AG20443 (cell line): ENCODE measurements around the gene NHSL1.

Experiments
- DNase-seq: peaks from one replicate; pipeline ENCODE4 v3.0.0; 2012; ENCODE audit warnings: low spot score, mixed read lengths

Gene NHSL1

GRCh38 chr6:138403801-138404665 is 95.3 kb downstream of the NHSL1 start, which contains the start of gene HEBP2:
Gene HEBP2 (plus strand): TSS chr6:138404223. CDS start chr6:138404496, 273 bp downstream.
- DNase-seq: peak; percentile 95

GRCh38 chr6:138403324-138403800 is 95.9 kb downstream of the NHSL1 start:
- peak; percentile 69 for DNase-seq

GRCh38 chr6:138402838-138403187 is 96.5 kb downstream of the NHSL1 start:
- no peak for DNase-seq

GRCh38 chr6:138401960-138402837 is 97.1 kb downstream of the NHSL1 start:
- DNase-seq: no peak

- no peak for DNase-seq
Measured at GRCh38 chr6:138400326-138400725, 99.0 kb downstream of the NHSL1 start.

GRCh38 chr6:138397128-138398122 is 101.9 kb downstream of the NHSL1 start:
- no peak for DNase-seq

GRCh38 chr6:138396709-138397108 is 102.6 kb downstream of the NHSL1 start:
- DNase-seq: no peak

GRCh38 chr6:138393871-138394783 is 105.2 kb downstream of the NHSL1 start:
- no peak for DNase-seq

- no peak for DNase-seq
Measured at GRCh38 chr6:138389551-138389950, 109.7 kb downstream of the NHSL1 start.

- DNase-seq: no peak
Measured at GRCh38 chr6:138387577-138388368, 111.5 kb downstream of the NHSL1 start.

- DNase-seq: no peak
Measured at GRCh38 chr6:138386897-138387296, 112.4 kb downstream of the NHSL1 start.

- DNase-seq: no peak
Measured at GRCh38 chr6:138383776-138384175, 115.5 kb downstream of the NHSL1 start.

- no peak for DNase-seq
Measured at GRCh38 chr6:138382498-138383265, 116.6 kb downstream of the NHSL1 start.

- no peak for DNase-seq
Measured at GRCh38 chr6:138378463-138378862, 120.8 kb downstream of the NHSL1 start.

- no peak for DNase-seq
Measured at GRCh38 chr6:138377844-138378243, 121.5 kb downstream of the NHSL1 start, which contains the start of gene SMIM28. Gene SMIM28 (plus strand): TSS chr6:138377905. CDS start chr6:138378073, 168 bp downstream.

GRCh38 chr6:138377042-138377441 is 122.3 kb downstream of the NHSL1 start:
- no peak for DNase-seq

GRCh38 chr6:138374815-138375214 is 124.5 kb downstream of the NHSL1 start:
- DNase-seq: no peak

- DNase-seq: no peak
Measured at GRCh38 chr6:138374230-138374629, 125.1 kb downstream of the NHSL1 start.
